ENCODE measurements around the gene PLB1. TPM values are rescaled to one million over a fixed set of nuclear protein-coding genes. Genes with fewer than 3 reads are reported as not detected.

The PLB1 gene
- polyA plus RNA-seq, 2 of the 4 experiments (the other 2 are of a cell fraction): 0.26 to 1.4 TPM

DNA sequence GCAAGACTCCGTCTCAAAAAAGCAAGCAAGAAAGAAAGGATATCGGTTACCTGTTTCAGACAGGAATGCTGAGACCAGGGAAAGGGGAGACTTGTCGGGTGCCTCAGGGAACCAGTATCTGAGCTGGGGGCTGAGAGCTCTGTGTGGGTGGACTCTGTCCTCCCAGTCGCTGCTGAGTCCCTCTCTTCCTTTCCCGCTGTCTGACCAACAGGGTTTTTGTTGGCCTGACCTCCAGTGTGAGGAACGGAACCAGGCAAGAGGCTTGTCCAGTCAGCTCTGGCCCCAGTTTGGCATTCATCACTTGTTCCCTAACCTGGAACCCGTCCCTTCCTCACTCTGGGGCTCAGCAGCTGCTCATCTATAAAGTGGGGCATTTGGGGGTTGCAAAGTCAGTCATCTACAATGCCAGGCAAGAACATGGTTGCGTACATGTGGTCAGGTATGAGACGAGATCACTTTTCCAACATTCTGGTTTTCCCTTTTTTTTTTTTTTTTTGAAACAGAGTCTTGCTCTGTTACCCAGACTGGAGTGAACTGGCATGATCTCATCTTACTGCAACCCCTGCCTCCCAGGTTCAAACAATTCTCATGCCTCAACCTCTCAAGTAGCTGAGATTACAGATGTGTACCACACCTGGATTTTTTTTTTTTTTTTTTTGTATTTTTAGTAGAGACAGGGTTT lies 116.4 kb downstream of the PLB1 start:
- POLR2A ChIA-PET: no interaction called here
- 85% methylated on average over 9 of the region's 9 CpGs for WGBS (ENCODE audit: missing lambda C conversion rate)
- no peaks in the 10 kb centered on the region for H3K9me3 ChIP-seq
- H3K4me1 ChIP-seq: peaks cover 19% of the 10 kb centered on the region
- H3K27ac ChIP-seq: peak overlapping the region in 1 of 2 experiments; percentile 23; a peak in 2 of 6 replicates
- no peak for TF ChIP-seq PHF8 (IDR thresholded peaks at IDR 0.05; ENCODE audit: borderline replicate concordance, low read depth)
- TF ChIP-seq HOXB13 (CRISPR knock-in tag; IDR thresholded peaks at IDR 0.05; ENCODE audit: low read depth): no peak
- no peak for TF ChIP-seq HOXA7 (CRISPR knock-in tag; IDR thresholded peaks at IDR 0.05)
- H3K4me3 ChIP-seq: no peak overlapping the region
- FAIRE-seq (no peak), DNase-seq (ENCODE audit: low read depth in 1 of 2, low spot score in 1 of 2) (no peak), ATAC-seq (no peak)
- H3K4me2 ChIP-seq: no peak overlapping the region
- CTCF ChIA-PET: interaction anchor here (0.6 to 12.5 kb wide), 10 partner anchors 9 to 120 kb away, joined by 3 to 159 read pairs (median 4); no protein-coding TSS in a partner anchor

- no peak for TF ChIP-seq KDM5A (IDR thresholded peaks at IDR 0.05)
- TF ChIP-seq, protein P1, sequence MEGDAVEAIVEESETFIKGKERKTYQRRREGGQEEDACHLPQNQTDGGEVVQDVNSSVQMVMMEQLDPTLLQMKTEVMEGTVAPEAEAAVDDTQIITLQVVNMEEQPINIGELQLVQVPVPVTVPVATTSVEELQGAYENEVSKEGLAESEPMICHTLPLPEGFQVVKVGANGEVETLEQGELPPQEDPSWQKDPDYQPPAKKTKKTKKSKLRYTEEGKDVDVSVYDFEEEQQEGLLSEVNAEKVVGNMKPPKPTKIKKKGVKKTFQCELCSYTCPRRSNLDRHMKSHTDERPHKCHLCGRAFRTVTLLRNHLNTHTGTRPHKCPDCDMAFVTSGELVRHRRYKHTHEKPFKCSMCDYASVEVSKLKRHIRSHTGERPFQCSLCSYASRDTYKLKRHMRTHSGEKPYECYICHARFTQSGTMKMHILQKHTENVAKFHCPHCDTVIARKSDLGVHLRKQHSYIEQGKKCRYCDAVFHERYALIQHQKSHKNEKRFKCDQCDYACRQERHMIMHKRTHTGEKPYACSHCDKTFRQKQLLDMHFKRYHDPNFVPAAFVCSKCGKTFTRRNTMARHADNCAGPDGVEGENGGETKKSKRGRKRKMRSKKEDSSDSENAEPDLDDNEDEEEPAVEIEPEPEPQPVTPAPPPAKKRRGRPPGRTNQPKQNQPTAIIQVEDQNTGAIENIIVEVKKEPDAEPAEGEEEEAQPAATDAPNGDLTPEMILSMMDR (IDR thresholded peaks at IDR 0.05): no peak
- TF ChIP-seq SREBF2 (IDR thresholded peaks at IDR 0.05): no peak
- no peak for TF ChIP-seq HDAC2 (IDR thresholded peaks at IDR 0.05)
- no peak for TF ChIP-seq POLR2AphosphoS2 (conservative IDR thresholded peaks at IDR 0.05; ENCODE audit: low read length)
- no peak for TF ChIP-seq HOXB5 (CRISPR knock-in tag; IDR thresholded peaks at IDR 0.05)
- no peak for TF ChIP-seq GATA3 (IDR thresholded peaks at IDR 0.05; ENCODE audit: borderline replicate concordance)
- TF ChIP-seq JUN (IDR thresholded peaks at IDR 0.05): no peak
- TF ChIP-seq, protein P2, sequence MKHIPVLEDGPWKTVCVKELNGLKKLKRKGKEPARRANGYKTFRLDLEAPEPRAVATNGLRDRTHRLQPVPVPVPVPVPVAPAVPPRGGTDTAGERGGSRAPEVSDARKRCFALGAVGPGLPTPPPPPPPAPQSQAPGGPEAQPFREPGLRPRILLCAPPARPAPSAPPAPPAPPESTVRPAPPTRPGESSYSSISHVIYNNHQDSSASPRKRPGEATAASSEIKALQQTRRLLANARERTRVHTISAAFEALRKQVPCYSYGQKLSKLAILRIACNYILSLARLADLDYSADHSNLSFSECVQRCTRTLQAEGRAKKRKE (CRISPR knock-in tag; IDR thresholded peaks at IDR 0.05; ENCODE audit: low read depth): no peak
- TF ChIP-seq HMGXB4 (CRISPR knock-in tag; IDR thresholded peaks at IDR 0.05; ENCODE audit: borderline replicate concordance): no peak
- no peak for TF ChIP-seq NR3C1 (IDR thresholded peaks at IDR 0.05)
- TF ChIP-seq ZFP36 (IDR thresholded peaks at IDR 0.05; ENCODE audit: borderline replicate concordance, partially characterized antibody): no peak
- no peak for TF ChIP-seq PHF8 (IDR thresholded peaks at IDR 0.05; ENCODE audit: borderline replicate concordance, low read depth)
- TF ChIP-seq, protein P3, sequence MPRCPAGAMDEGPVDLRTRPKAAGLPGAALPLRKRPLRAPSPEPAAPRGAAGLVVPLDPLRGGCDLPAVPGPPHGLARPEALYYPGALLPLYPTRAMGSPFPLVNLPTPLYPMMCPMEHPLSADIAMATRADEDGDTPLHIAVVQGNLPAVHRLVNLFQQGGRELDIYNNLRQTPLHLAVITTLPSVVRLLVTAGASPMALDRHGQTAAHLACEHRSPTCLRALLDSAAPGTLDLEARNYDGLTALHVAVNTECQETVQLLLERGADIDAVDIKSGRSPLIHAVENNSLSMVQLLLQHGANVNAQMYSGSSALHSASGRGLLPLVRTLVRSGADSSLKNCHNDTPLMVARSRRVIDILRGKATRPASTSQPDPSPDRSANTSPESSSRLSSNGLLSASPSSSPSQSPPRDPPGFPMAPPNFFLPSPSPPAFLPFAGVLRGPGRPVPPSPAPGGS (IDR thresholded peaks at IDR 0.05): no peak
- TF ChIP-seq ZC3H11A (IDR thresholded peaks at IDR 0.05): no peak
- TF ChIP-seq, protein P4, sequence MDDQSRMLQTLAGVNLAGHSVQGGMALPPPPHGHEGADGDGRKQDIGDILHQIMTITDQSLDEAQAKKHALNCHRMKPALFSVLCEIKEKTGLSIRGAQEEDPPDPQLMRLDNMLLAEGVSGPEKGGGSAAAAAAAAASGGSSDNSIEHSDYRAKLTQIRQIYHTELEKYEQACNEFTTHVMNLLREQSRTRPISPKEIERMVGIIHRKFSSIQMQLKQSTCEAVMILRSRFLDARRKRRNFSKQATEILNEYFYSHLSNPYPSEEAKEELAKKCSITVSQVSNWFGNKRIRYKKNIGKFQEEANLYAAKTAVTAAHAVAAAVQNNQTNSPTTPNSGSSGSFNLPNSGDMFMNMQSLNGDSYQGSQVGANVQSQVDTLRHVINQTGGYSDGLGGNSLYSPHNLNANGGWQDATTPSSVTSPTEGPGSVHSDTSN (IDR thresholded peaks at IDR 0.05): no peak
- FAIRE-seq (no peak), DNase-seq (ENCODE audit: low read depth in 1 of 2, low spot score in 1 of 2) (no peak), ATAC-seq (no peak)
- Histone ChIP-seq H3K4me3 (no peak overlapping the region), H3K27ac (peak overlapping the region; percentile 36 to 37; a peak in 3 of 6 replicates), H3K4me1 (peaks cover 19% of the 10 kb centered on the region), H3K4me2 (no peak overlapping the region), H3K9me3 (no peaks in the 10 kb centered on the region)
- CTCF ChIA-PET: interaction anchor here (2.0 to 12.5 kb wide), 2 partner anchors 8 to 19 kb away, joined by 9 to 159 read pairs; no protein-coding TSS in a partner anchor
- 66% methylated on average over 2 of the region's 2 CpGs for WGBS (ENCODE audit: missing lambda C conversion rate)
- POLR2A ChIA-PET: no interaction called here
Measured at GRCh38 chr2:28613186-28613585, 117.3 kb downstream of the PLB1 start.

All from A549 (cell line).